ENCODE measurements around the gene ATG12. TPM values are rescaled to one million over a fixed set of nuclear protein-coding genes. Genes with fewer than 3 reads are reported as not detected.
"Not testable (repeated sequence)": the region's sequence is repeated elsewhere in the genome, so short reads cannot be mapped to it uniquely, and the experiment has no call there.

Gene ATG12
- 10 to 100 TPM; 56.6 to 90.3 (median 82.1) TPM for polyA plus RNA-seq (ENCODE audit: insufficient read depth in 1 of 5, insufficient read length in 5 of 5, low replicate concordance in 1 of 5)
- long read RNA-seq, donor 1, full-length matches to known transcripts: 37 of 251 reads
- long read RNA-seq, donor 1, partial matches to known transcripts: 208 of 251 reads
- long read RNA-seq, donor 1, other reads (novel, unspliced or antisense): 6 of 251 reads
- long read RNA-seq, donor 2, full-length matches to known transcripts: 16 of 131 reads
- long read RNA-seq, donor 2, partial matches to known transcripts: 107 of 131 reads
- long read RNA-seq, donor 2, other reads (novel, unspliced or antisense): 8 of 131 reads
- long read RNA-seq, donor 3, full-length matches to known transcripts: 26 of 193 reads
- long read RNA-seq, donor 3, partial matches to known transcripts: 161 of 193 reads
- long read RNA-seq, donor 3, other reads (novel, unspliced or antisense): 6 of 193 reads
- long read RNA-seq, donor 4, full-length matches to known transcripts: 16 of 107 reads
- long read RNA-seq, donor 4, partial matches to known transcripts: 91 of 107 reads
- long read RNA-seq, donor 4, other reads (novel, unspliced or antisense): 0 of 107 reads
- long read RNA-seq, donor 5, full-length matches to known transcripts: 37 of 260 reads
- long read RNA-seq, donor 5, partial matches to known transcripts: 24 of 260 reads
- long read RNA-seq, donor 5, other reads (novel, unspliced or antisense): 199 of 260 reads
- long read RNA-seq, donor 6, full-length matches to known transcripts: 18 of 377 reads
- long read RNA-seq, donor 6, partial matches to known transcripts: 229 of 377 reads
- long read RNA-seq, donor 6, other reads (novel, unspliced or antisense): 130 of 377 reads
- long read RNA-seq, donor 7, full-length matches to known transcripts: 23 of 23 reads
- long read RNA-seq, donor 7, partial matches to known transcripts: 0 of 23 reads
- long read RNA-seq, donor 7, other reads (novel, unspliced or antisense): 0 of 23 reads
- long read RNA-seq, donor 8, full-length matches to known transcripts: 10 of 10 reads
- long read RNA-seq, donor 8, partial matches to known transcripts: 0 of 10 reads
- long read RNA-seq, donor 8, other reads (novel, unspliced or antisense): 0 of 10 reads

DNA sequence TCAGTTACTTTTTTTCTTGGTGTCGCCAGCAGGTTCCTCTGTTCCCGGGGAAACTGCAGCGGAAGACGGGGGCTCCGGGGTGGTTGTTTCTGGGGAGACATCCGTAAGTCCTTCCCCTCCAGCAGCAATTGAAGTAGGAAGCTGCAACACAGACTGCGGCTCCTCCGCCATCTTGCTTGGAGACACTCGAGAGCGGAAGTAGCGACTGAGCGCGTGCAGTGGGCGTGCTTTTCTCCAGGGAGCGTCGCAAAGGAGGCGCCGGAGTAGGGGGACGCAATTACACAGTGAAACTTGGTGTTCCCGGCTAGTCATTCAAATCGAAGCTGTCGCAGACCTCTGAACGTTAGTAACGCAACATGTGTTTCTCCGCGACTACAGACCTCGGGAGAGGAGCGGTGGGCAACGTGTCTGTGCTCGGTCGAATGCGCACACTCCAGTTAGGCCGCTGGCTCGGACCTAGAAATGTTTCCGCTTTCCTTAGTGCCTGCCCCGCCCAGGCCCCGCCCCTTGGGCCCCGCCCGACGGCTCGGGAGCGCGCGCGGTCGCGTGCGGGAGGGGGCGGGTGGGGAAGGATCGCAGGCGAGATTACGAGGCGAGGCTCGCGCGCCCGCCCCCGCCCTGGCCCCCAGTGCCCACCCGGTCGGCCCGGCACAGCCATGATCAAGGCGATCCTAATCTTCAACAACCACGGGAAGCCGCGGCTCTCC lies at the start of gene ATG12, which contains the start of gene AP3S1:
ATG12 (minus strand) TSS at position 184 of the 707 bp plus-strand sequence; CDS start at position 171, 13 bp downstream.
AP3S1 (plus strand) TSS at position 554 of the 707 bp plus-strand sequence; CDS start at position 657, 103 bp downstream.
- peak; percentile 96 to 98 for DNase-seq

DNA sequence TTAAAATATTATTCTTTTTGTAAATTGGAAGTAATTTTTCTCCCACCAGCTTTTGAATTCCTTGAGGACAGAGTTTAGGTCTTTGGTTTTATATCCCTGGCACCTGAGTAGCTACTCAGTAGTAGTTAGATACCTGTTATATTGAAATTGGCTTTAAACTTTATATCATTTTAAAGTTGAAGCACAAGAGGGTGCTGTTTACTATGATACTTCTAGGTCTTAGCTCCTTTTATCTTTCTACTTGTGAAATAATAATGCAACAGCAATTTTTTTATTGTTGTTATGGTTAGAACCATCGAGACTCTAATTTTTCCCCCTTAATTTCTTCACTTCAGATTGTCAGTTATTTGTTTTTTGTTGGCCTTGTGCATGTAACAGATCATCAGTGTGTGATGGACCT lies 46.7 kb upstream of the ATG12 start:
- DNase-seq: peak; percentile 10 to 16

DNA sequence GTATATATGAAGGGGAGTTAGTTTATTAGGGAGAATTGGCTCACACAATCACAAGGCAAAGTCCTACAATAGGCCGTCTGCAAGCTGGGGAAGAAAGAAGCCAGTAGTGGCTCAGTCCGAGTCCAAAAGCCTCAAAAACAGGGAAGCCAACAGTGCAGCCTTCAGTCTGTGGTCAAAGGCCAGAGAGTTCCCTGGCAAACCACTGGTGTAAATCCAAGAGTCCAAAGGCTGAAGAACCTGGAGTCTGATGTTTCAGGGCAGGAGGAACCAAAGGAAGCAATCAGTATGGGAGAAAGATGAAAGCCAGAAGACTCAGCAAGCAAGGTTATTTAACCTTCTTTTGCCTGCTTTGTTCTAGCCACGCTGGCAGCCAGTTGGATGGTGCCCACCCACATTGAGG lies 43.8 kb upstream of the ATG12 start:
- not testable (repeated sequence) for DNase-seq

DNA sequence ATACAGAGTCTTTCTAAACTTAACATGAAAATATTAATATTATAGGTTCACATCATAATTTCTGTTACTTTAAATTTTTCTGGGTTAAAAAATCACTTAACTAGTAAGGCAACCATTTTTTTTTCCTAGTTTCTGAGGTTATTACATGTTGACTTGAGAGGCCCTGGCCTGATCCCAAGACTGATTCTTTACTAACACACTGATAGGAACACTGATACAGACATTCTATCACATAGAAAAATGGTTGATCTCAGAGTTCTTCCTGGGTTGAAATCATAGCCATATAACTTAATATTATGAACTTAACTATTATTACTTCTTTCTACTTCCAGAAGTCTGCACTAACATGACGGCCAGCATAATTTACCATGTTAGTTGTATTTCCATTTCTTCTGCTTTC lies 43.3 kb upstream of the ATG12 start:
- no peak for DNase-seq

DNA sequence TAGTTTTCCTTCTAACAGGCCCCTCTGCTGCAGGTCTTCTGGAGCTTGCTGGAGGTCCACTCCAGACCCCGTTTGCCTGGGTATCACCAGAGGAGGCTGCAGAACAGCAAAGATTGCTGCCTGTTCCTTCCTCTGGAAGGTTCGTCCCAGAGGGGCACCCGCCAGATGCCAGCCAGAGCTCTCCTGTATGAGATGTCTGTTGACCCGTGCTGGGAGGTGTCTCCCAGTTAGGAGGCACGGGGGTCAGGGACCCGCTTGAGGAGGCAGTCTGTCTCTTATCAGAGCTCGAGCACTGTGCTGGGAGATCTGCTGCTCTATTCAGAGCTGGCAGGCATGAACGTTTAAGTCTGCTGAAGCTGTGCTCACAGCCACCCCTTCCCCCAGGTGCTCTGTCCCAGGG lies 41.1 kb upstream of the ATG12 start:
- not testable (repeated sequence) for DNase-seq

DNA sequence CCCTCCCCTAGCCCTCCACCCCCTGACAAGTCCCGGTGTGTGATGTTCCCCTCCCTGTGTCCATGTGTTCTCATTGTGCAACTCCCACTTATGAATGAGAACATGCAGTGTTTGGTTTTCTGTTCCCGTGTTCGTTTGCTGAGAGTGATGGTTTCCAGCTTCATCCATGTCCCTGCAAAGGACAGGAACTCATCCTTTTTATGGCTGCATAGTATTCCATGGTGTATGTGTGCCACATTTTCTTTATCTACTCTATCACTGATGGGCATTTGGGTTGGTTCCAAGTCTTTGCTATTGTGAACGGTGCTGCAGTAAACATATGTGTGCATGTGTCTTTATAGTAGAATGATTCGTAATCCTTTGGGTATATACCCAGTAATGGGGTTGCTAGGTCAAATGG lies 36.0 kb upstream of the ATG12 start:
- not testable (repeated sequence) for DNase-seq

DNA sequence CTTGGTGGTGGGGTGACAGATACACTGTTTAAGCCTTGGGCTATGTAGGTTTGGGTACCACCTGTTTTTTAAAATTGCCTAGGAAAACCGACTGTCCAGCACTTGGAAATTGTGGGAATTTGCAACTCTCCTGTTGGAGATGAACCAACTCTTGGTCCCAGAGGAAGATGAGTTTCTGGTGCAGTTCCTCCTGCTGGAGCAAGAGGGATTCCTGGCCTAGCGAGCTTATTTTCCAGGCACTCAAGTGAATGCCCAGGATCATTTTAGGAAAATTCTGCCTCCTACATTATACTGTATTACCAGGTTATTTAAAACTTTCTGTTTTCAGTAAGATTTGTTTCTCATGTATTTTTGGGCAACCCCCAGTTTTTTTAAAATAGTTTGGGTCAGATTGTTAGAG lies 34.1 kb upstream of the ATG12 start:
- DNase-seq: no peak

DNA sequence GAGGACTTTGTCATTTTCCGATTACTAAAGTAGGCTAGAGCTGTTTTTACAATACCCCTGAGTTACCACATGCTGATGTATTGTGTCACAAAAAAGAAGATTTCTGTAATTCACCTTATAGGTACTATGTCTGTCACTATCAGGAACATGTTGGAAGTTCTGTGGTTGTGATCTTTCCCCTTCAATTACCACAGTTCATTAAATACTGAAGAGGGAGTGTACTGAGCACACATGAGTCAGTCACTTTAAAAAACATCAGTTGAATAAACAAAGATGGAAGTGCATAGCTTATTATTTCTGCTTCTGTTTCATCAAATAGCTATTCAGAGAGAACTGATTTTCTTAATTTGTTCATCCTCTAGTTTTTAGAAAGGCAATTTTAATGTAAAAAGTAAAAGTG lies 32.0 kb upstream of the ATG12 start:
- no peak for DNase-seq

DNA sequence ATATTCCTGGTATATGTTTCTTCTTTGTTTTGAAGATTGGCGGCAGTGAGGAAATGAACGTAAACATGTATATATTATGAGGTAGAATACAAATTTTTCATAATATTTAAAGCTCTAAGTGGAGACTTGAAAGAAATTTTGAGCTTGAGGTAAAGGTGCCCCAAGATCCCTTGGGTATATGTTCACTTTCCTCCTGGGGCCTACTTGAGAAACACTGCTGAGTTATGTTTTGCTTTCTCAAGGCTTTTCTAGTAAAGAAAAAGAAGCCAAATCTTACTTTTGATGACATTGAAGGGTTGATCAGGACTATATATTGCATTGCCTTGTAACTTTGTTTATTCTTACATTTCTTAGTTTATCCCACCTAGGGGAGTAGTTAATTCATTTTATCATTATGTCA lies 31.1 kb upstream of the ATG12 start:
- DNase-seq: no peak

DNA sequence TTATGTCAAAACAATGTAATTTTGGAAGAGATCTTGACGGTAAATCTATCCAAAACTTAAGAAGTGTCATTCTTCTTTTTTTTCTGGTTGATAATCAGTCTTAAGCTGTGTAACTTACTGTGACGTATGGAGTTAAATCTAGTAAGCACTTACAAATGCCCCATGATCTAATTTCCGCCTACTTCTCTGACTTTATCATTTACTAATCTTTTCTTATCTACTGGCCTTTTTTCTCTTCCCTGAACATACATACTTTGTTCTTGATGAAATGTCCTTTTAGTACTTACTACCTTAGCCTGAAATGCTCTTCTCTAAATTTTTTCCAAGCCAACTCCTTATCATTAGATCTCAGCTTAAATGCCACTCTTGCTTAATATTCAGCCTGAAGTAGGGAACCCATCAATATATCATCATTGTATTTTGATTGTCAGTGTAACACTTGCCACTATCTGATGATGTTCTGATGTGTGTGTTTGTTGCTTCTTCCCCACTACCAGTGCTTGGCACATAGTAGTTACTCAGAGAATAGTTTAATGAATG lies 28.0 kb upstream of the ATG12 start:
- DNase-seq: no peak

DNA sequence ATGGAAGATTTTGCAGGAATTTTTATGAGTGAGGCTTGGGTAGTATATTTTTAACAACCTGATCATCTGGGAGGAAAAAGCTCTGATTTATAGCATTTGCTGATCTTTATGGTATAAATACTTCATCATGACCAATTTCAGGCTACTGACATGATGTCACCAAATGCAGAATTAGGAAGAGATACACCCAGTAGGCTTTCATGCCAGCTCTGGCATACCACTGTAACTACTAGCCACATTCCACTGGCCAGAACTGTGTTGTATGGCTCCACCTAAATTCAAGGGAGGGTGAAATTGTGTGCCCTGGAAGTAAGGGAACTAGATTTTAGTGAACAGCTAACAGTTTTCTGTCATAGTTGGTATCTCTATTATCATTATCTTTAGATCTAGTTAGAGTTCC lies 18.0 kb upstream of the ATG12 start:
- DNase-seq: no peak

DNA sequence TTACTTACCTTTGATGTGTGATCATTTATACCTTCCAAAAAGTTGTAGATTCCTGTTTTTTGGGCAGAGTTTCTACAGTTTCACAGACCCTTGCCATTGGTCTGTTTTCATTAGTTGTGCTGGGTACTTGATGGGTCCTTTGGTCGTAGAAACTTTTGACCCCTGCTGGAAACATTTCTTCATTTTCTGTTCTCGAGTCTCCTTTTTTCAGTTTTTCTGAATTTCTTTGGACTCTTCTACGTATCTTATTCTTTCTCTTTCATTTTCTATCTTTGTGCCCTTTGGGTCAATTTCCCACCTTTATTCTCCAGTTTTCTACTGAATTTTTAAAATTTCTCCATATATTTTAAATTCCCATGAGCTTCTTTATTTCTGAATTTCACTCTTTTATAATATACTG lies 17.0 kb upstream of the ATG12 start:
- DNase-seq: no peak

DNA sequence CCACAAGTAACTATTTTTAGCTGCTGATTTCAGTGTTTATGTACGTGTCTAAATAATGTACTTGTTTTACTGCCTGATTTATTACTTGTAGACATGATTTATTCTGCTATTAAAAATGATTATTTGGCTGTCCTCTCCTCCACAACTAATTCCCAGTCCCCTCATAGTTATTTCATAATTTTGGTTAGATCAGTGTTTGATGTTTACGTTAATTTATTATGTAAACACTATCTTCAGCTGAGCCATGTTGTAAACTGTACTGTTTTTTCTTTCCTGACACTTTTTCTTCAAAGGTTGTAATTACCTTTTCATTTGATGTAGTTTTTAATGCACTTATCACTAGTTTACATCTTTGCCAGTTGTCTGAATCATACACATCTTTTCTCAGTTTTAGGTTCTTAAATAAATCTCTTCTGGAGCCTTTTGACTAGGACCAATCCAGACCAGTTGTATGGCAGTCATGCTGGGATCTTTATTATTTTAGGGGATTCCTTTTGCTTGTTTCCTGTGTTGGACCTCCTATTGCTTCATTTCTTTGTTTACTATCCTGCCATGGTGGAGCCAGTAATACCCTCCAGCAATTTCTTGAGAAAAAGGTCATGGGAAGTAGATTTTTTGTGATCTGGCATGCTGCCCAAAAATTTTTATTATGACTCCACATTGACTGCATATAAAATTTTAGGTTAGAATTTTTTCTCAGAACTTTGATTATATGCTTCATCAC lies 16.4 kb upstream of the ATG12 start:
- DNase-seq: no peak

DNA sequence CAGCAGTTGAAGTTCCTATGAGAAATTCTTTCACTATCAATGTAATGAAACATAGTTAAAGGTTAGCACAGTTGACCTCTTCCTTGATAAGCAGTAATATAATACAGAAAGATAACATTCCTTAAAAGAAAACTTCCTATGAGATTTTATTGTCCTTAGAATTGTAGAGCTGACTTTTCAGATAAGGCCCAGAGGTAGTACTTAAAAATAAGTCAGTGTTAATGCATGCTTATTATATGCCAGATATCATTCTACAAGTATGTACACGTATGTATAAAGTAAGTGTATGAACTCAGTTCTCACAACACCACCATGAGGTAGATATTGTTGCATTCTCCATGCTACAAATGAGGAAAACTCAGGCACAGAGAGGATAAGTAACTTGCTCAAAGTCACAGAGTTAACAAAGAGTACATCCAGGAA lies 15.7 kb upstream of the ATG12 start:
- no peak for DNase-seq

DNA sequence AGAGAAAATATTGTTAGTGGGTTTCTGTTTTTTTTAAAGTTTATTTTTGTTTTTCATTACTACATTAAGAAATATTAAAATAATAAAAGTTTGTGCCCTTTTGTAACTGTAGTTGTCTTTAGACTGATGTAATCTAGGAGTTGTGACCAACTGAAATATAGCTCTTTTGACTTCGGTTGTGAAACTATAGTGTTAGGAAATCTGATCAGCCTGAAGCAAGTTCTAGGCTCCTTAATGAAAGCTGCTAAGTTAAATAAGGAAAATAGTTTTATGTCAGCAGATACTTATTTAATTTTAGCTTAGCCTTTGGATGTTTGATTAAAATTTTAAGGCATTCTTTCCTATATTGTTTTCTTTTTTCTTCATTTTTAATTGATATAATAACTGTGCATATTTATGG lies 14.6 kb upstream of the ATG12 start:
- DNase-seq: no peak

DNA sequence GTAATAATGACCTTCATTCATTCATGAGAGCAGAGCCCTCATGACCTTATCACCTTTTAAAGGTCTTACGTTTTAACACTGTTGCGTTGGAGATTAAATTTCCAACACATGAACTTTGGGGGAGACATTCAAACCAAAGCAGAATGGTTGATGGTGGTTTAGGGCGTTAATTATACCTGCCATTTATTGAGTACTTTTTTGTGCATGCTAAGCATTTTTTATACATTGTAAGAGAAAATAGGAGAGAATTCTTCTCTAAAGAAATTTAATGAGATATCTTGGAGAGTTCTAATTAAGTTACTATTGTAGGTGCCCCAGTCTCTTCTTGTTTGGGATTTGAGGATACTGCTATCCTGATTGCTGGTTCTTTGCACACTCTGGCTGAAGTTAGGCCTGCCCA lies 12.8 kb upstream of the ATG12 start:
- DNase-seq: no peak

DNA sequence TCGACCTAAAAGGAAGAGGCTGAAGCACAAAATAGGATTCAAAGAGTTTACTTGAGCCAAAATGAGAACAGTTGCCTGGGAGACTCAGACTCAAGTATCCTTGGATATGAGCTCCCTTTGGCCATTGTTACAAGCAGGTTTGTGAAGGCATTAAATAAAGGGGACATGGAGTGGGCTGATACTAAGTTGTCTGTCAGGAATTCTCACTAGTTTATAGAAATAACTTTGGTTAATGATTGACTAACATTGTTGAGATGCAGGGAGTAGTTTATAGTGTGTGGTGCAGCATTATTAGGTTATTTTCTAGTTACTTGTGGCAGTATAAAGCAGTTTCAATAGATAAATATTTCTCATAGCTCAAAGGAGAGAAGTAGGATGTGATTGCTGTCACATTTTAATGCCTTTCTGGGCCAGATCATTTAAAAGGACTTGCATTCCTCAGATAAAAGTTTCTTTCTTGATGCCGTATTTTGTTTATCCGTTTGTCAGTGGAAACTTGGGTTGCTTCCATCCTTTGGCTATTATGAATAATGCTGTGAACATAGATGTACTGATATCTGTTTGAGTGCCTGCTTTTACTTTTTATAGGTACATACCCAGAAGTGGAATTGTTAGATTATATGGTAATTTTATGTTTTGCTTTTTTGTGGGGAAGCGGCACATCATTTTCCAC lies 9.5 kb upstream of the ATG12 start:
- peak in 1 of 2 donors; percentile 48 for DNase-seq

DNA sequence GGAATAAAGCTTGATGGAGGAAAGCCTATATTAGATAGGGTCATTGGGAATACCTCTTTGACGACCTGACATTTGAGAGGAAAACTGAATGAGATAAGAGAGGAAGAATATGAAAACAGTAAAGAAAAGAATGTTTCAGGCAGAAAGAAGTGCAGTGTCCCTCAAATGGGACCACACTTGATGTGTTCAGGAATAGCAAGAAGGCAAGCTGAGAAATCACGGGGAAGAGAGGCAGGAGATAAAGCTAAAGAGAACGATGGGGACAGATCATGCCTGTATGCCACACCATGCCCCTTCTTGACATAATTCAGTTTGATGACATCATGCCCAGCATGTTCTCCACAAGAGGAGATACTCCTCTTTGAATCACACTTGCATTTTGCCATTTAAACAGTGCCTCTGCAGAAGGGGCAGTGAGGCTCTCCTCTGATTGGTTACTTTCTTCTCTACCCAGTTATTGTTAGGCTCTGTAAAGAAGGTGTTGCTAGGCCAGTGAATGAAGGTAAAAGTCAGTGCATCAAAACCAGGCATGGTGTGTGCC lies 8.0 kb upstream of the ATG12 start:
- no peak for DNase-seq

DNA sequence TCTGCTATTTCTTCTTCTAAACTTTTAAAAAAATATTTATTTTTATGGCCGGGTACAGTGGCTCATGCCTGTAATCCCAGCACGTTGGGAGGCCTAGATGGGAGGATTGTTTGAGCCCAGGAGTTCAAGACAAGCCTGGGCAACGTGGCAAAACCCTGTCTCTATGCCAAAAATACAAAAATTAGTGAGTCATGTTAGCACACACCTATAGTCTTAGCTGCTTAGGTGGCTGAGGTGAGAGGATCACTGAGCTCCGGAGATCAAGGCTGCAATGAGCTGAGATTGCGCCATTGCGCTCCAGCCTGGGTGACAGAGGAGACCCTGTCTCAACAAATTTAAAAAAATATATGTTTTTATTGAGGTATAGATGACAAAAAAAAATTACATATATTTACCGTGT lies 5.9 kb upstream of the ATG12 start:
- DNase-seq: no peak
